Spleen (tissue), 7 donors: ENCODE results near the gene NCS1.

ENCODE experiments used
- CTCF ChIP-seq, 11 experiments: fragments of 200-600 bp in 7 of 11; fragments of 450-650 bp in 4 of 11; sonication (generic) in 4 of 11; IDR thresholded peaks in 8 of 11; conservative IDR thresholded peaks in 3 of 11; 1 replicate in 7 of 11; 2 replicates in 4 of 11; pipeline versions ENCODE4 v1.4.0 to v1.8.0; 2016 to 2021; ENCODE audit warnings: antibody characterized with exemption in 11 of 11, inconsistent platforms in 4 of 11, mild to moderate bottlenecking in 1 of 11
- POLR2A ChIP-seq, 3 donors: fragments of 450-650 bp; IDR thresholded peaks; one replicate each; pipeline ENCODE4 v1.5.1; 2017; ENCODE audit warnings: antibody characterized with exemption in 3 of 3, mild to moderate bottlenecking in 1 of 3
- POLR2AphosphoS5 ChIP-seq, 3 donors: sonication (generic); formaldehyde crosslinking; IDR thresholded peaks; one replicate each; pipeline ENCODE4 v1.5.1; 2017; ENCODE audit warnings: antibody characterized with exemption in 3 of 3
- donor health status: DM: no; HTN: no; CAD: no; lungs with moderate emphysema.
- donor health status: DM: no; HTN: no; CAD: no.
- donor health status: DM: no; HTN: no; CAD: no.

GRCh38 chr9:130172161-130172857, at the start of gene NCS1:
- no peak for TF ChIP-seq POLR2AphosphoS5 (IDR thresholded peaks at IDR 0.05)
- TF ChIP-seq POLR2A (IDR thresholded peaks at IDR 0.05), result no peak
- TF ChIP-seq CTCF (IDR thresholded peaks at IDR 0.05 in 8 of 11, conservative IDR thresholded peaks at IDR 0.05 in 3 of 11), result no peak
